ENCODE data around the gene EXOC4. TPM values are rescaled to one million over a fixed set of nuclear protein-coding genes. Genes with fewer than 3 reads are reported as not detected.

EXOC4 gene
- total RNA-seq, 4 donors from 2014 or later: 36.6 to 64.0 (median 57.4) TPM

GRCh38 chr7:133804127-133804526, 551.2 kb downstream of the EXOC4 start:
- no peaks in the 10 kb centered on the region for H3K4me1 ChIP-seq

GRCh38 chr7:133805426-133805825, 552.5 kb downstream of the EXOC4 start:
- H3K27me3 ChIP-seq: no peaks in the 10 kb centered on the region
- DNase-seq (ENCODE audit: extremely low spot score): no peak
- no peak for TF ChIP-seq POLR2AphosphoS5 (IDR thresholded peaks at IDR 0.05)
- no peak for TF ChIP-seq POLR2A (IDR thresholded peaks at IDR 0.05; ENCODE audit: low read depth)
- no peak for TF ChIP-seq CTCF (IDR thresholded peaks at IDR 0.05)
- TF ChIP-seq EP300 (IDR thresholded peaks at IDR 0.05): no peak
- WGBS: 78% methylated on average over 2 of the region's 2 CpGs
- H3K27ac ChIP-seq (replicated peaks in 1 of 4): no peak overlapping the region
- intact Hi-C loops (cut with DNase I): no loop called here
- no peaks in the 10 kb centered on the region for H3K36me3 ChIP-seq
- no peaks in the 10 kb centered on the region for H3K9me3 ChIP-seq
- H3K4me1 ChIP-seq: no peaks in the 10 kb centered on the region
- no peak overlapping the region for H3K4me3 ChIP-seq

More at GRCh38 chr7:133804127-133804526, 551.2 kb downstream of the EXOC4 start:
- Histone ChIP-seq H3K4me3 (no peak overlapping the region), H3K9me3 (no peaks in the 10 kb centered on the region), H3K36me3 (no peaks in the 10 kb centered on the region), H3K27me3 (no peaks in the 10 kb centered on the region), H3K27ac (replicated peaks in 1 of 4) (no peak overlapping the region)
- intact Hi-C loops (cut with DNase I): no loop called here
- WGBS: 91% methylated on average over 1 of the region's 1 CpG
- TF ChIP-seq POLR2A (IDR thresholded peaks at IDR 0.05; ENCODE audit: low read depth): no peak
- TF ChIP-seq POLR2AphosphoS5 (IDR thresholded peaks at IDR 0.05): no peak
- TF ChIP-seq EP300 (IDR thresholded peaks at IDR 0.05): no peak
- TF ChIP-seq CTCF (IDR thresholded peaks at IDR 0.05): no peak
- no peak for DNase-seq (ENCODE audit: extremely low spot score)

- Histone ChIP-seq H3K4me1 (no peaks in the 10 kb centered on the region), H3K27ac (replicated peaks in 1 of 4) (no peak overlapping the region), H3K27me3 (no peaks in the 10 kb centered on the region), H3K36me3 (no peaks in the 10 kb centered on the region), H3K9me3 (no peaks in the 10 kb centered on the region), H3K4me3 (no peak overlapping the region)
- intact Hi-C loops (cut with DNase I): no loop called here
- 84% methylated on average over 7 of the region's 7 CpGs for WGBS
- DNase-seq (ENCODE audit: extremely low spot score): no peak
- TF ChIP-seq EP300 (IDR thresholded peaks at IDR 0.05): no peak
- no peak for TF ChIP-seq POLR2A (IDR thresholded peaks at IDR 0.05; ENCODE audit: low read depth)
- no peak for TF ChIP-seq POLR2AphosphoS5 (IDR thresholded peaks at IDR 0.05)
- TF ChIP-seq CTCF (IDR thresholded peaks at IDR 0.05): no peak
These were observed 555.0 kb downstream of the EXOC4 start for GRCh38 chr7:133807624-133808492.

- DNase-seq (ENCODE audit: extremely low spot score): no peak
- no peak for TF ChIP-seq POLR2AphosphoS5 (IDR thresholded peaks at IDR 0.05)
- TF ChIP-seq POLR2A (IDR thresholded peaks at IDR 0.05; ENCODE audit: low read depth): no peak
- TF ChIP-seq EP300 (IDR thresholded peaks at IDR 0.05): no peak
- TF ChIP-seq CTCF (IDR thresholded peaks at IDR 0.05): no peak
- Histone ChIP-seq H3K36me3 (no peaks in the 10 kb centered on the region), H3K4me1 (no peaks in the 10 kb centered on the region), H3K27me3 (no peaks in the 10 kb centered on the region), H3K27ac (replicated peaks in 1 of 4) (no peak overlapping the region), H3K9me3 (no peaks in the 10 kb centered on the region), H3K4me3 (no peak overlapping the region)
- WGBS: 94% methylated on average over 2 of the region's 2 CpGs
- intact Hi-C loops (cut with DNase I): no loop called here
These were observed 555.6 kb downstream of the EXOC4 start for GRCh38 chr7:133808493-133808866.
